Caki2 (cell line): Measurements from ENCODE around the gene RBBP8. TPM values are rescaled to one million over a fixed set of nuclear protein-coding genes. Genes with fewer than 3 reads are reported as not detected.
A peak's percentile ranks its signal among the peaks of the same experiment; 100 is the strongest.
"Not testable (repeated sequence)": the region's sequence is repeated elsewhere in the genome, so short reads cannot be mapped to it uniquely, and the experiment has no call there.

Experiments used
- DNase-seq: peaks from one replicate; pipeline ENCODE4 v3.0.0-alpha.2; 2015; ENCODE audit warnings: low read depth
- in situ Hi-C: cut with HindIII; loops from 2 replicates; pipeline ENCODE4 v1.10.0; 2016; ENCODE audit warnings: low sequenced_read_pairs, low pct_unique_long_range_greater_than_20kb, mixed read lengths
- total RNA-seq: library from RNA; depleted of rRNA; stranded (reverse); fragments of >200 nt; shearing (Covaris generic); gene quantifications from 2 replicates; pipeline ENCODE4 v1.2.3, GENCODE V29; 2014; ENCODE audit warnings: low replicate concordance; rRNA removed

Gene RBBP8
- 17.0 and 19.4 TPM in 2 replicates for total RNA-seq

GRCh38 chr18:22933206-22933965 lies at the start of gene RBBP8:
TSS of gene RBBP8 (plus strand) at chr18:22933328. CDS start at chr18:22936852, 3,524 bp downstream.
- in situ Hi-C loops, result no loop called here
- DNase-seq, result peak; percentile 76

GRCh38 chr18:22883827-22884226 lies 49.3 kb upstream of the RBBP8 start:
- in situ Hi-C loops, result no loop called here

GRCh38 chr18:22885694-22886093 lies 47.4 kb upstream of the RBBP8 start:
- in situ Hi-C loops, result not testable (repeated sequence)
- DNase-seq, result peak; percentile 31

More at GRCh38 chr18:22883827-22884226, 49.3 kb upstream of the RBBP8 start:
- DNase-seq, result no peak

GRCh38 chr18:22899421-22899820 lies 33.7 kb upstream of the RBBP8 start:
- DNase-seq, result no peak
- in situ Hi-C loops, result no loop called here

GRCh38 chr18:22900558-22901238 lies 32.4 kb upstream of the RBBP8 start:
- DNase-seq, result no peak
- in situ Hi-C loops, result no loop called here

- in situ Hi-C loops, result no loop called here
- no peak for DNase-seq
Measured at GRCh38 chr18:22902093-22902492, 31.0 kb upstream of the RBBP8 start.

- DNase-seq, in situ Hi-C loops: not testable (repeated sequence)
Measured at GRCh38 chr18:22903248-22903647, 29.9 kb upstream of the RBBP8 start.

GRCh38 chr18:22912149-22912548 lies 21.0 kb upstream of the RBBP8 start:
- in situ Hi-C loops, result no loop called here

GRCh38 chr18:22912835-22913234 lies 20.3 kb upstream of the RBBP8 start:
- in situ Hi-C loops, result no loop called here
- DNase-seq, result no peak

More at GRCh38 chr18:22912149-22912548, 21.0 kb upstream of the RBBP8 start:
- no peak for DNase-seq

GRCh38 chr18:22913861-22914260 lies 19.3 kb upstream of the RBBP8 start:
- in situ Hi-C loops, result no loop called here
- no peak for DNase-seq

- DNase-seq, result peak; percentile 14
- in situ Hi-C loops, result no loop called here
Measured at GRCh38 chr18:22914633-22915032, 18.5 kb upstream of the RBBP8 start.

GRCh38 chr18:22915337-22915736 lies 17.8 kb upstream of the RBBP8 start:
- in situ Hi-C loops, result no loop called here
- DNase-seq, result no peak

GRCh38 chr18:22921772-22922171 lies 11.4 kb upstream of the RBBP8 start:
- in situ Hi-C loops, result no loop called here
- no peak for DNase-seq

- in situ Hi-C loops, result no loop called here
- DNase-seq, result peak; percentile 12
Measured at GRCh38 chr18:22924589-22924988, 8.5 kb upstream of the RBBP8 start.

- in situ Hi-C loops, result no loop called here
Measured at GRCh38 chr18:22926454-22926853, 6.7 kb upstream of the RBBP8 start.

GRCh38 chr18:22928339-22928738 lies 4.8 kb upstream of the RBBP8 start:
- in situ Hi-C loops, result no loop called here
- no peak for DNase-seq

More at GRCh38 chr18:22926454-22926853, 6.7 kb upstream of the RBBP8 start:
- no peak for DNase-seq

- DNase-seq, result peak; percentile 16
- in situ Hi-C loops, result no loop called here
Measured at GRCh38 chr18:22930089-22930713, 2.9 kb upstream of the RBBP8 start.

- in situ Hi-C loops, result no loop called here
- no peak for DNase-seq
Measured at GRCh38 chr18:22932885-22933205, 283 bp upstream of the RBBP8 start.

GRCh38 chr18:22933966-22934423 lies 867 bp downstream of the RBBP8 start:
- DNase-seq, result no peak
- in situ Hi-C loops, result no loop called here
